ENCODE results near the gene RPS6KB2.

The RPS6KB2 gene

GRCh38 chr11:67453816-67454732, 25.8 kb downstream of the RPS6KB2 start:
- POLR2A ChIA-PET, result no interaction called here
- no peak for TF ChIP-seq CTCF (IDR thresholded peaks at IDR 0.05; ENCODE audit: insufficient read depth, low read length, missing control alignments)
- DNase-seq (ENCODE audit: low read depth, low spot score), result no peak
- CTCF ChIA-PET, result interaction anchor here (0.9 kb wide), 1 partner anchor 52 kb away, joined by 3 read pairs; no protein-coding TSS in a partner anchor
- no peak overlapping the region for H3K4me3 ChIP-seq (ENCODE audit: low read depth, low read length)

- ChIA-PET CTCF (interaction anchor here (0.9 kb wide), 1 partner anchor 51 kb away, joined by 3 read pairs; no protein-coding TSS in a partner anchor), POLR2A (no interaction called here)
- no peak for TF ChIP-seq CTCF (IDR thresholded peaks at IDR 0.05; ENCODE audit: insufficient read depth, low read length, missing control alignments)
- H3K4me3 ChIP-seq (ENCODE audit: low read depth, low read length), result no peak within 1 kb of the TSS
- DNase-seq (ENCODE audit: low read depth, low spot score), result no peak
These were observed 26.8 kb downstream of the RPS6KB2 start, which contains the start of gene CABP4 for GRCh38 chr11:67455054-67455453. CABP4 (plus strand) TSS chr11:67455354; CDS start chr11:67455424, 70 bp downstream.

GRCh38 chr11:67456068-67456705, 27.9 kb downstream of the RPS6KB2 start:
- ChIA-PET CTCF (interaction anchor here (1.2 kb wide), 1 partner anchor 54 kb away, joined by 5 read pairs; the partner anchor contains the start of gene PPP1CA), POLR2A (no interaction called here)
- TF ChIP-seq CTCF (IDR thresholded peaks at IDR 0.05; ENCODE audit: insufficient read depth, low read length, missing control alignments), result no peak
- no peak overlapping the region for H3K4me3 ChIP-seq (ENCODE audit: low read depth, low read length)
- no peak for DNase-seq (ENCODE audit: low read depth, low spot score)

- no peak for DNase-seq (ENCODE audit: low read depth, low spot score)
- no peak overlapping the region for H3K4me3 ChIP-seq (ENCODE audit: low read depth, low read length)
- no peak for TF ChIP-seq CTCF (IDR thresholded peaks at IDR 0.05; ENCODE audit: insufficient read depth, low read length, missing control alignments)
- ChIA-PET POLR2A (no interaction called here), CTCF (no interaction called here)
These were observed 29.2 kb downstream of the RPS6KB2 start for GRCh38 chr11:67457453-67457852.

GRCh38 chr11:67458266-67458665, 30.0 kb downstream of the RPS6KB2 start:
- ChIA-PET POLR2A (interaction anchor here (0.6 to 1.5 kb wide), 2 partner anchors 10 to 21 kb away, joined by 3 to 8 read pairs; no protein-coding TSS in a partner anchor), CTCF (no interaction called here)

More at GRCh38 chr11:67458266-67458665, 30.0 kb downstream of the RPS6KB2 start:
- DNase-seq (ENCODE audit: low read depth, low spot score), result no peak
- TF ChIP-seq CTCF (IDR thresholded peaks at IDR 0.05; ENCODE audit: insufficient read depth, low read length, missing control alignments), result no peak
- H3K4me3 ChIP-seq (ENCODE audit: low read depth, low read length), result no peak overlapping the region
